ENCODE data around the gene SNRNP70.
"Not testable (repeated sequence)": the region's sequence is repeated elsewhere in the genome, so short reads cannot be mapped to it uniquely, and the experiment has no call there.

DNA sequence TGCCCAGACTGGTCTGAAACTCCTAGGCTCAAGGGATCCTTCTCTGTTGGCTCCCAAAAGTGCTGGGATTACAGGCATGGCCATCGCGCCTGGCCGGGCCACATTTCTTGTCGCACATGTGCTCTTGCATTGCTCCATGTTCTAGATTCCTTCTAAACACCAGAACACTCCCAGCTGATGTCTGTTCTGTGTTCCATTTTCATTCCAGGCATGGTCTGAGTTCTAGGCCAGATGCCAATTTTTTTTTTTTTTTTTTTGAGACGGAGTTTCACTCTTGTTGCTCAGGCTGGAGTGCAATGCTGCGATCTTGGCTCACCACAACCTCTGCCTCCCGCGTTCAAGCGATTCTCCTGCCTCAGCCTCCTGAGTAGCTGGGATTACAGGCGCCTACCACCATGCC, 36.6 kb downstream of the SNRNP70 start:
- TF ChIP-seq, protein P1, sequence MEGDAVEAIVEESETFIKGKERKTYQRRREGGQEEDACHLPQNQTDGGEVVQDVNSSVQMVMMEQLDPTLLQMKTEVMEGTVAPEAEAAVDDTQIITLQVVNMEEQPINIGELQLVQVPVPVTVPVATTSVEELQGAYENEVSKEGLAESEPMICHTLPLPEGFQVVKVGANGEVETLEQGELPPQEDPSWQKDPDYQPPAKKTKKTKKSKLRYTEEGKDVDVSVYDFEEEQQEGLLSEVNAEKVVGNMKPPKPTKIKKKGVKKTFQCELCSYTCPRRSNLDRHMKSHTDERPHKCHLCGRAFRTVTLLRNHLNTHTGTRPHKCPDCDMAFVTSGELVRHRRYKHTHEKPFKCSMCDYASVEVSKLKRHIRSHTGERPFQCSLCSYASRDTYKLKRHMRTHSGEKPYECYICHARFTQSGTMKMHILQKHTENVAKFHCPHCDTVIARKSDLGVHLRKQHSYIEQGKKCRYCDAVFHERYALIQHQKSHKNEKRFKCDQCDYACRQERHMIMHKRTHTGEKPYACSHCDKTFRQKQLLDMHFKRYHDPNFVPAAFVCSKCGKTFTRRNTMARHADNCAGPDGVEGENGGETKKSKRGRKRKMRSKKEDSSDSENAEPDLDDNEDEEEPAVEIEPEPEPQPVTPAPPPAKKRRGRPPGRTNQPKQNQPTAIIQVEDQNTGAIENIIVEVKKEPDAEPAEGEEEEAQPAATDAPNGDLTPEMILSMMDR (IDR thresholded peaks at IDR 0.05): not testable (repeated sequence)
- TF ChIP-seq POLR2A, EP300 (IDR thresholded peaks at IDR 0.05): not testable (repeated sequence)

All from ovary (tissue), 3 donors.